T-helper 22 cell (primary cell): ENCODE results near the gene BLOC1S1.
A peak's percentile ranks its signal among the peaks of the same experiment; 100 is the strongest.

Experiments used
- DNase-seq: peaks from one replicate; pipeline ENCODE4 v3.0.0-alpha.2; 2020; ENCODE audit warnings: low read depth

BLOC1S1 gene

GRCh38 chr12:55728186-55728938 lies 12.5 kb downstream of the BLOC1S1 start:
- DNase-seq, result no peak

GRCh38 chr12:55728939-55729818 lies 13.3 kb downstream of the BLOC1S1 start, which contains the start of gene CD63:
TSS of gene CD63 (minus strand) at chr12:55729009. CDS start at chr12:55728341, 668 bp downstream.
- DNase-seq, result peak; percentile 47

- no peak for DNase-seq
Observed at GRCh38 chr12:55729819-55730818, 14.3 kb downstream of the BLOC1S1 start.

DNA sequence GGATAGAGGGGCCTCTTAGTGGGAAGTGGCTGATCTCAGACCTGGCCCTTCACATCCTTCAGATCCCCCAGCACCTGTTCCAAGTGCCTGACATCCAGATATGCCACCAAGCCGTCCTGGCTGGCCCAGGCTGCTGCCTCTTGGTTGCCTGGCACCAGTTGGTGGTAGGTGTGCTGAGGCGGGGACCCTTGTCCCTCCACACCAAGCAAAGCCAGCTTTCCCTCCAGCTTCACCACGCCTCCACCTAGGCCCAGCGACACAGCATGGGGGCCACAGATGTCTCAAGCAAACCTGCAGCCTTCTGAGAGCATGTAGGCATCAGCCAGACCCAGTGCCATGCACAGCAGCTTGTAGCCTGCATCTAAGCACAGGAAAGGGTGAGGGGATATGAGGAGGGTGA lies 16.4 kb downstream of the BLOC1S1 start:
- DNase-seq, result no peak

DNA sequence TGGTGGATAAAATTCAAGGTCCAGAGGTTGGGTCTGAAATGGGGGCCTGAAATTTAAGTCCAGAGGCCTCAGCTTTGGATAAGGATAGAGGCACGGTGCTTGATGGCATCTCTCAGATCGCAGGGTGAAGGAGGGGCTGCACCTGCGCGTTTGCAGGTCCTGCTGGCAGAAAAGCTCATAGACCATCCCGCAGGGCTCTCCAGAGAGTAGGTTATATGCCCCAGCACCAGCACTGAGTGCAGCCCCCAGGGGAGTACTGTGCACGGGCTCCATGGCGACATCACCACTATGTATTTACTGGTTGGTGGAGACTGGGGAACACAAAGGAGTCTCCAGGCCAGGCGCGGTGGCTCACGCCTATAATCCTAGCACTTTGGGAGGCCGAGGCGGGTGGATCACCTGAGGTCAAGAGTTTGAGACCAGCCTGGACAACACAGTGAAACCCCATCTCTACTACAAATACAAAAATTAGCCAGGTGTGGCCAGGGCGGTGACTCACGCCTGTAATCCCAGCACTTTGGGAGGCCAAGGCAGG lies 17.2 kb downstream of the BLOC1S1 start:
- DNase-seq, result no peak

DNA sequence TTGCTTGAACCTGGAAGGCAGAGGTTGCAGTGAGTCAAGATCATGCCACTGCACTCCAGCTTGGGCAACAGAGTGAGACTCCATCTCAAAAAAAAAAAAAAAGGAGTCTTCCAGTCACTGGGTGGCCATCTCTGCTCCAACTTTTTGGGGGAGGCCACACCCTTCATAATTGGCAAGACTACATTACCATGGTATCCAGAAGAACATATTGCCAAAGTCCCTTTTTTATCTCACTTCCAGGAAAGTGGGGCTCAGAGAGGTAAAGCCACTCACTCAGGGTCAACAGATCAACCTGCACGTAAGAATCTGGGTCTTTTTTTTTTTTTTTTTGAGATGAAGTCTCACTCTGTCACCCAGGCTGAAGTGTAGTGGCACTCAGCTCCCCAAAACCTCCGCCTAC lies 18.0 kb downstream of the BLOC1S1 start:
- DNase-seq, result no peak

GRCh38 chr12:55734595-55734994 lies 18.7 kb downstream of the BLOC1S1 start:
- no peak for DNase-seq

- DNase-seq, result no peak
Observed at GRCh38 chr12:55736076-55736475, 20.2 kb downstream of the BLOC1S1 start.

DNA sequence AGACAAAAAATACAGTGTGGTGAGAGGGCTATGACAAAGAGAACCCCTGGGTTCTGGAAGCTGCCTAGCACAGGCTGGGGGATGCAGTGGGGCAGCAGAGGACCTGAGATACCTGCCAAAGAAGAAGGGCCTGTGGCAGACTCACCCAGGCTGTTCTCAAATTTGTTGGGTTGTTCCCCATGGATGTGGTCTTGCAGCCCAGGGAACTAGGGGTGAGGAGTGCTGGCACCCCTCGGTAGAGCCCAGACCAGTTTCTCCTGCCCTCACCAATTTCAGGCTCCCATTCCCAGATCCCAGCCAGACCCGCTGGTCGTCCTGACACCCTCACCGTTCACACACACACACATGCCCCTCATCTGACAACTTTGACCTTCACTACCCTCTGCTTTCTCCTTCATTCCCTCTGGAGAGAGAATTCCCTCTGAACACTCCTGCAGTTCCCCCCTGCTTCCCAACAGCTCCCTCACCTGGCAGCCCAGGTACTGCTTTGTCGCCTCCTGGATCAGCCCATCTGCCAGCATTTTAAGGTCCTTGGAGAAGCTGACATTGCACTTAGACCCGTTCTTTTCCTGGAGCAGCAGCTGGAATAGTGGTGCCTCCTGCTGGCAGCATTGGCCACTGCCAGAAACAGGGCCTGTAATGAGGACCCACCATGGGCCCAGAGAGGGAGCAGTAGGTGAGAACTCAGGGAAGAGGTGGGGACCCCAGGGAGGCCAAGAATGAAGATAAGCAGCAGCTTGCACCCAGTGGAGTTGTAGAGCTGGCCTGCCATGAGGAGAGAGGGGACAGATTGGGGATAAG lies 21.1 kb downstream of the BLOC1S1 start:
- DNase-seq, result no peak

DNA sequence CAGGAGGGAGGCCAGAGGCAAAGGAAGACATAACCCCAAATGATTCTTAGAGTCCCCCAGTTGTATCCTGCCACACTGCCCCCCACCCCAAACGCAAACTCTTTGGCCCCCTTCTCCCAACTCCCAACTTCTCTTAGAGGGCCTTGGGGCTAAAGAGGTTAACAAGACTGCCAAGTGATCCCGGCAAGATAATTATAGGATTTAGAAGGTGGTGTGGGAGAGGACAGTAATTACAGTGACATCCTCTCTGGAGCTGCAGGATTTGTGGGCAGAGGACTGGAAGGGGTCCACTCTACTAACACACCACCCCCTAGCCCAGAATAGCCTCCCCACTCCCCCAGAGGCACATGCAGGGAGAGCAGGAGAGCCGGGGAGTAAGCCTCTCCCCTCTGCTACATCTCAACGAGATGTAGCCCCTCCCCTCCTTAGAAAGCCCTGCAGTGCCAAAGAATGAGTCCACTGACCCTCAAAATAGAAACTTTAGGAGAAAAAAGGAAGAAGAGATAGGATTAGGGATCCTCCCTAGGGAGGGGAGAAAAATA lies 21.8 kb downstream of the BLOC1S1 start:
- no peak for DNase-seq

DNA sequence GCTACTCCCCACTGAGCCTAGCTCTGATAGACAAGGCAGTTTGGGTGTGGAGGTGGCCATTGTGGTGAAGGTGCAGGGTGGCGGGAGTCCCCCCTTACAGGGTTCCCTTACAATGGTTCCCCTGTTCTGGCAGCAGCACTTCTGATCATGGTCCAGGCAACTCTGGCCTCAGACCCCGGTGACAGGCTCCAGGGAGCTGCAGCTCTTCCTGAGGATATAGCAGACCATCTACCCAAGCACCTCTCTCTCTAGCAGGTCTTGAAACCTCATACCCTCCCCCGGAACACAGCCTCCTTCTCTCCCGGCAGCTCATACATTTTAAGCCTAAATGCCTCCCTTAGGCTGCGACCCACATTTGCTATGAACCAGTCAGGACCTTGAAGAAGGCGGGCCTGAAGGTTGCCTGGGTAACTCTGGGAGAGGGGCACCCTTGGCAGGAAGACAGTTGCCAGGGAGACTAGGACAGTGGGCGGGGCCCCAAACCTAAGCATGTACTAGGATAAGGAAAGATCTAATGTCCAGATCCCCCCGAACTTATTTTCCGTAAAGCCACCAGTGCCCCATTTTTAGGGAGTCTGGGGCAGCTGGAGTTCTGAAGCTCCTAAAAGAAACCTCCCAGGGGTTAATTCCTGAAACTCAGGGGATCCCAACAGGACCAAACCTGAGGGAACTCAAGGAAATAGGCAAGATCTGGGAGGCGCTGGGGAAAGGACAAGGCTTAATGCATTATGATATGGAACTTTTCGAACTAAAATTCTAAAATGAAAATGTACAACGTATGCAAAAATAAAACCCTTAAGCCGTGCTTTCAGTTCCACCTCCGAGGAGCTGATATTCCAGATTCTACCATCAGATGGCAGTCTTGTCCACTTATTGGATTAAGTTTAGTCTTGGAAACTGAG lies 22.5 kb downstream of the BLOC1S1 start:
- peak; percentile 60 for DNase-seq

DNA sequence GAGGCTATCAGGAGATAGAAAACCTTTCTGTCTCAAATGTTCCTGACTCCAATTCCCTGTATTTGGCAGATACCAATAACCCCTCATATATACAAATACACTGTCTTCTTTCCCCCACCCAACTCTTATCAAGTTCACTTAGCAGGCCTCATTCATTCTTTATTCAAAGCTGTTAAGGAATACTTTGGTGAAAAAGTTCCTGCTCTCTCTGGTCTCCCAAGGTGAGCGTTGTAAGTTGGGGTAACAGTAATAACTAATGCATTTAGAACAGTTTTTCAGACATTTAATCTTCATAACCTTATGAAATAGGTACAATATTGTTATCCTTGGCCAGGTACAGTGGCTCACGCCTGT lies 23.2 kb downstream of the BLOC1S1 start:
- no peak for DNase-seq

DNA sequence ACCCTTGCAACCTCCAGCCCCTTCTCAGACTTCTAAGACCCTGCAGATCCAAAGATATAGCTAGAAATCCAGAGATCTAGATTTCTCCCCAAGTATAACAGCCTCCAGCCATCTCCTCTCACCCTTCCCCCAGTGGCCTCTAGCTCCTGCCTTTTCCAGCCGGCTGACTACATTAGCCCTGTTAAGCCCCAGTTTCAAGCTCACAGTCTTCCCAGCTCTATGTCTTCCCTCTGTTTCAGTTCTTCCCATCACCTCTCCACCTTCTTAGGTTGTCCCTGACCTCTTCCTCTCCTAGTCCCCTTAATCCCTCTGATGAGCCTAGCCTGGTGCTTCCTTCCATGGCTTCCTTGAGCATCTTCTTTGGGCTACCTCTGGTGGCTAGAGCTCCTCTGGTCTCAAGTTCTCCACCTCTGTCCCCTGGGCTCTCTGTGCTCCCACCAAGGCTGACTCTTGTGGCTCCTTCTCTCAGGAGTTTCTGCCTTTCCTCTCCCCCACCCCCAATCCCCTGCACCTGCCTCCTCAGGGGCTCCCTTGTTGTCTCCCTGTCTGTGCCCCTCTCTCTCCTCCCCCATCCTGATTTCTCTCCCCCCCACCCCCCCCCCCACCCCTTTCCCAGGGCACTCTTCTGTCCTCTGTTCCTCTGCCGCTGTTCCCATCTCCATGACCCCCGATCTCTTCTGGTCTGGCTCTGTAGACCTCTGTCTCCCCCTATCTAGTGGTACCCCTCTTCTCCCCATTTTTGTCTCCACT lies 26.3 kb downstream of the BLOC1S1 start:
- no peak for DNase-seq

GRCh38 chr12:55742719-55743405 lies 27.0 kb downstream of the BLOC1S1 start, which contains the start of gene GDF11:
TSS of gene GDF11 (plus strand) at chr12:55743122. CDS start at chr12:55743317, 195 bp downstream.
- DNase-seq, result peak; percentile 71

DNA sequence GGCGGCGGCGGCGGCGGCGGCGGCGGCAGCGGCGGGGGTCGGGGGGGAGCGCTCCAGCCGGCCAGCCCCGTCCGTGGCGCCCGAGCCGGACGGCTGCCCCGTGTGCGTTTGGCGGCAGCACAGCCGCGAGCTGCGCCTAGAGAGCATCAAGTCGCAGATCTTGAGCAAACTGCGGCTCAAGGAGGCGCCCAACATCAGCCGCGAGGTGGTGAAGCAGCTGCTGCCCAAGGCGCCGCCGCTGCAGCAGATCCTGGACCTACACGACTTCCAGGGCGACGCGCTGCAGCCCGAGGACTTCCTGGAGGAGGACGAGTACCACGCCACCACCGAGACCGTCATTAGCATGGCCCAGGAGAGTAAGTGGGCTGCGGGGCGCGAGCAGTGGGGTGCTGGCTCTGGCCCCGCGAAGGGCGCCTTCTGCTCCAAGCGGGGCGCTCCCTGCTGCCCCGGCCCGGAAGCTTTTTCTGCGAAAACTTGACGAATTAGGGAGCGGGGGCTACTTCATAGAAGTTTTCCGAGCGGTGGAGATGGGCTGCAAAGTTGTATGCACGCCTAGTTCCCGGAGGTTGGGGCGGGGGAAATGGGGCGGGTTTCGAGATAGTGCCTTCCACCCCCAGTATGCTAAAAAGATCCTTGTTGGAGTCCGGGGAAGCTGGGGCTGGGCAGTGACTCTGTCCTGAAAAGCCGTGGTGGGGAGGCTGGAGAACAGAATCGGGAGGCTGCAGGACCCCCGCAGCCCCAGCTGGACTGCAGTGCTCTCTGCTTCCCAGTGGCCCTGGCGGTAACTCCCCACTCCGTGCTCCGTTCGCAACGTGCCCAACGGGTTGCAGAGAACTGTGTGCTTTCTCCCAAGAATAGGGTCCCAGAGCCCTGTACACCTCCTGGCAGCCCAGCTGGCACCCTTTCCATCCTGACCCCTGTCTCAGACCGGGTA lies 27.8 kb downstream of the BLOC1S1 start:
- DNase-seq, result no peak

DNA sequence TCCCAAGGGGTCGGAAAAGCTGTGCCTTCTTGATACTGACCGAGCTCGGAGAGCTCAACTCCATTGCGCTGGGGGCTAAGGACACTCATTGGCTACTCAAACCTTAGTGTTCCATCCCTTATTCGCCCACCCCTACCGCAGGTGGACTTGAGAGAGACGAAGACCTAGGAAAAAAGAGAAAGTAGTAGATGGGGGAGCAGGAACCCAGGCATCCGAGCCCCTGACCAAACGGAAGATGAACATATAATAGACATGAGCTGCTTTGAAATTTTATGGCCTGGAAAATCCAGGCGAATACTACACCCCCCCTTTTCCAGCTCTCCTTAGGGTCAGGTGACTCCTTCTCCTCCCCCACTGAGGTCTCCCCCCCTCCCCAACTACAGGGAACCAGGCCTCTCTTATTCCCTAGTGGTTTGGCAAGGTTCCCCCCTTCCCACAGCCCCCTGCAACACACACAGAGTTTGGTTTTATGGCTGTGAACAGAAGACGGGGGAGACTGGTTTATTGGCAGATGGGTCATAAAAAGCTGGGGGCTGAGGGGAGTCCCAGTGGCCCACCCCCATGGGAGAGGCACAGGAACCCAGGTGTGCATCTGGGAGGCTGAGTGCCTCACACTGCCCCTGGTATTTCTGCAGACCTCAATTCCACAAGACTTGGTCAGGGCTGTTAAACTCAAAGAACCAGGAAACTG lies 28.6 kb downstream of the BLOC1S1 start:
- no peak for DNase-seq
